ENCODE data around the gene FGD3. TPM values are rescaled to one million over a fixed set of nuclear protein-coding genes. Genes with fewer than 3 reads are reported as not detected.

The FGD3 gene
- total RNA-seq, 2 donors from 2014 or later, result 6.2 to 11.0 TPM

- DNase-seq (ENCODE audit: low spot score), result no peak
- no peak overlapping the region for H3K4me3 ChIP-seq
- no peak overlapping the region for H3K27ac ChIP-seq
- intact Hi-C loops (cut with DNase I), result no loop called here
- H3K36me3 ChIP-seq, result no peaks in the 10 kb centered on the region
- WGBS, result 81% methylated on average over 3 of the region's 3 CpGs
- H3K27me3 ChIP-seq (replicated peaks; ENCODE audit: insufficient read depth), result no peaks in the 10 kb centered on the region
- H3K4me1 ChIP-seq (replicated peaks), result no peaks in the 10 kb centered on the region
- H3K9me3 ChIP-seq, result no peaks in the 10 kb centered on the region
- TF ChIP-seq POLR2A (IDR thresholded peaks at IDR 0.05) (no peak), CTCF (IDR thresholded peaks at IDR 0.05) (no peak), POLR2AphosphoS5 (IDR thresholded peaks at IDR 0.05) (no peak)
These were observed 13.4 kb downstream of the FGD3 start for GRCh38 chr9:92960561-92961290.

GRCh38 chr9:92961627-92962302 lies 14.4 kb downstream of the FGD3 start:
- H3K4me1 ChIP-seq (replicated peaks), result no peaks in the 10 kb centered on the region
- H3K27me3 ChIP-seq (replicated peaks; ENCODE audit: insufficient read depth), result no peaks in the 10 kb centered on the region
- intact Hi-C loops (cut with DNase I), result no loop called here
- TF ChIP-seq CTCF (IDR thresholded peaks at IDR 0.05) (no peak), POLR2AphosphoS5 (IDR thresholded peaks at IDR 0.05) (no peak), POLR2A (IDR thresholded peaks at IDR 0.05) (no peak)
- 75% methylated on average over 3 of the region's 3 CpGs for WGBS
- no peaks in the 10 kb centered on the region for H3K9me3 ChIP-seq
- no peak for DNase-seq (ENCODE audit: low spot score)
- H3K4me3 ChIP-seq, result no peak overlapping the region
- no peaks in the 10 kb centered on the region for H3K36me3 ChIP-seq
- no peak overlapping the region for H3K27ac ChIP-seq

GRCh38 chr9:92962303-92962649 lies 15.0 kb downstream of the FGD3 start:
- H3K27ac ChIP-seq, result no peak overlapping the region
- intact Hi-C loops (cut with DNase I), result no loop called here

GRCh38 chr9:92962846-92963245 lies 15.5 kb downstream of the FGD3 start:
- Histone ChIP-seq H3K36me3 (no peaks in the 10 kb centered on the region), H3K4me3 (no peak overlapping the region), H3K9me3 (no peaks in the 10 kb centered on the region), H3K4me1 (replicated peaks) (no peaks in the 10 kb centered on the region), H3K27ac (no peak overlapping the region), H3K27me3 (replicated peaks; ENCODE audit: insufficient read depth) (no peaks in the 10 kb centered on the region)
- intact Hi-C loops (cut with DNase I), result no loop called here
- WGBS, result 92% methylated on average over 7 of the region's 7 CpGs
- no peak for DNase-seq (ENCODE audit: low spot score)
- no peak for TF ChIP-seq POLR2AphosphoS5 (IDR thresholded peaks at IDR 0.05)
- no peak for TF ChIP-seq CTCF (IDR thresholded peaks at IDR 0.05)
- no peak for TF ChIP-seq POLR2A (IDR thresholded peaks at IDR 0.05)

More at GRCh38 chr9:92962303-92962649, 15.0 kb downstream of the FGD3 start:
- H3K4me1 ChIP-seq (replicated peaks), result no peaks in the 10 kb centered on the region
- no peak for DNase-seq (ENCODE audit: low spot score)
- H3K27me3 ChIP-seq (replicated peaks; ENCODE audit: insufficient read depth), result no peaks in the 10 kb centered on the region
- 100% methylated on average over 2 of the region's 2 CpGs for WGBS
- TF ChIP-seq POLR2A (IDR thresholded peaks at IDR 0.05) (no peak), CTCF (IDR thresholded peaks at IDR 0.05) (no peak), POLR2AphosphoS5 (IDR thresholded peaks at IDR 0.05) (no peak)
- no peak overlapping the region for H3K4me3 ChIP-seq
- no peaks in the 10 kb centered on the region for H3K9me3 ChIP-seq
- no peaks in the 10 kb centered on the region for H3K36me3 ChIP-seq
